Activated T-cell treated with anti-CD3 and anti-CD28 coated beads, Interleukin-2, amount 50 U/mL, for 48 hours (primary cell): ENCODE data around the gene POT1.

Source experiments
- DNase-seq, 2 experiments: peaks; one replicate each; pipeline ENCODE4 v3.0.0-alpha.2; 2020

Gene POT1

DNA sequence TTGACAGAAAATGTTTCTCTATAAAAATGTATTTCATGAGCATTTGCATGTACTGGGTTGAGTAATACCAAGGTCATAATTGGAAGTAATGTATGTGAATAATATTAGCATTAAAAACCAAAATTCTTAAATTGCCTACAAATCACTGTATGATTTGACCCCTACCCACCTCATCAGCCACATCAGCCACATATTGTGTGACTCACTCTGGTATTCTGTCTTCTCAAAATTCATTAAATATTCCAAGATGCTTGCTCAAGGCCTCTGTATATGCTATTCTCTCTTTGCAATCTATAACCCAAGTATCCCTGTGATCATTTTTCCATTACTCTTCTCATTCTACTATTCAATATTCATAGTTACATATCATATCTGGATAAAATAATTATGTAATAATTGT, 21.4 kb downstream of the POT1 start:
- DNase-seq, result no peak

DNA sequence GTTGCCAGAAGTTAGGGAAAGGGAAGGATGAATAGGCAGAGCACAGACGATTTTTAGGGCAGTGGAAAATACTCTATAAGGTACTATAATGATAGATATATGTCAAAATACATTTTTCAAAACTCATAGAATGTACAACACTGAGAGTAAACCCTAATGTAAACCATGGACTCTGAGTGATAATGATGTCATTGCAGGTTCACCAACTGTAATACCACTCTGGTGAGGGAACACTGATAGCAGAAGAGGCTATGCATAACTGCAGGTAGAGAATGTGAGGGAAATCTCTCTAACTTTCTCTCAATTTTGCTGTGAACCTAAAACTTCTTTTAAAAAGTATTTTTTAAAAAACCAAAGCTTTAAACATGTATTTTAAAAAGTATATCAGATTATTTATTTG, 22.1 kb downstream of the POT1 start:
- no peak for DNase-seq

DNA sequence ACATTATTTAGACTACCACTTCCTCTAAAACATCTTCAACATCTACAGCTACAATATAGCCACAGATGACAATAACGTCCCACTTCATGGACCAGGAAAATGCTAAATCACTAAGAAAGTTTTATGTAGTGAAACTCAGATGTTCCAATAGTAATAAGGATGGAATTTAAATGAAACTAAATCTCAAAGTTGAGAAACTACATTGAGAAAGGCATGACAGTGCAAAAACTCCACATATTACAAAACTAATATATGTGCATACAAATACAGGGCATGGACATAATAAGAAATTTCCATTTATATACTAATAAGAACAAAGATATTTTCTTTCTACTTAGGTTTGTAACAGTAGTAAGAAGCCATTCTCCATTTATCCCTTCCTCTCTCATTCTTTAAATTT, 31.1 kb downstream of the POT1 start:
- DNase-seq, result no peak

GRCh38 chr7:124896001-124896400, 33.6 kb downstream of the POT1 start:
- DNase-seq, result no peak

- DNase-seq, result no peak
These were observed 36.3 kb downstream of the POT1 start for GRCh38 chr7:124893140-124893827.

DNA sequence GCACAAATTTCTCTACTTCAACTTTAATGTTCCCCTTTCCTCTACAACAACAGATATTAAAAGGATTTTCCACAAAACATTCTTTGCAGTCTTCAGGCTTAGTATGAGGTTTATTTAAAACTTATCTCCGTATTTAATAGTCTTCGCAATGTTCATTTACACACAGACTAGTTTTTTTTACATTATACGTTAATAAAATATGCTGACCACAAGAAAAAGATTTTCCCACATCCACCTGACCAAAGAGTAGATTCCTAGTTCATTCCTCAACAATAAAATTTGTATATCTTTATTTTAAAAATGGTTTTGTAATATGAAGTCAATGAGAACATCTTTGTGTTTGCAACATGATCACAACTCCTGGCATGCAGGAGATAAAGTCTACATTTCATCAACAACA, 42.4 kb downstream of the POT1 start:
- no peak for DNase-seq

DNA sequence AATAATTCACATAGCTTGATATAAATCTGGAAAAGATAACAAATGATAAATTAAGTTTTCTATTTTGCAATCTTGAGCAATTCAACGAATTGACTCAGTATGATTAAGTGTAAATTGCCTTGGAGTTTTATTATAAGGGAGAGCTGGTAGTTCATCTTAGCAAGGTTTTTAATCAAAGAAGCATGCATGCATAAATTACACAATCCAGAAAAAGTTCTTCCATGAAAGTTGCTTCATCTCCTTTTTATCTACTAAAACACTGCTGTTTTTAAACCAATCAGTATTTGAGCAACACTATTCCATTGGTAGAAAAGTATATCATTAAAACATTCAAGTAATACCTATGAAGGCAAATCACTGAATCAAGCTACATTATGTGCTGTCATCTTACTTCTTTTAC, 47.6 kb downstream of the POT1 start:
- no peak for DNase-seq

DNA sequence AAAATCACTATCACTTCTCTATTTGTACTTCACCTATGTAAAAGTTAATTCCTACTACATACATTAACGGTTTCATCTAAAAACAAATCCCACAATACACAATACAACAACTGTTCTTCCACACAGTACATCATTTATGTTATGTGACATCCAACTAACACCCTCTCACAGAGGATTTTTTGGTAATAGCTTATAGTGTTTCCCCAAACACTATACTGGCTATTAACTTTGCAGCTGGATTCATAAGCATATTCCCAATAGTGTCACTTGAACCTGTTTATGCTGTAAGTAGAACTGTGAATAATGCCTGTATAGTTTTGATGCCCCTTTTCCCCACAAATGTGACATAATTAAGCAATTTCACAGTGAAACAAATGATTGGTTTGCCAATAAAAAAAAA, 49.9 kb downstream of the POT1 start:
- DNase-seq, result no peak

- DNase-seq, result no peak
These were observed 50.5 kb downstream of the POT1 start for GRCh38 chr7:124879103-124879502.

DNA sequence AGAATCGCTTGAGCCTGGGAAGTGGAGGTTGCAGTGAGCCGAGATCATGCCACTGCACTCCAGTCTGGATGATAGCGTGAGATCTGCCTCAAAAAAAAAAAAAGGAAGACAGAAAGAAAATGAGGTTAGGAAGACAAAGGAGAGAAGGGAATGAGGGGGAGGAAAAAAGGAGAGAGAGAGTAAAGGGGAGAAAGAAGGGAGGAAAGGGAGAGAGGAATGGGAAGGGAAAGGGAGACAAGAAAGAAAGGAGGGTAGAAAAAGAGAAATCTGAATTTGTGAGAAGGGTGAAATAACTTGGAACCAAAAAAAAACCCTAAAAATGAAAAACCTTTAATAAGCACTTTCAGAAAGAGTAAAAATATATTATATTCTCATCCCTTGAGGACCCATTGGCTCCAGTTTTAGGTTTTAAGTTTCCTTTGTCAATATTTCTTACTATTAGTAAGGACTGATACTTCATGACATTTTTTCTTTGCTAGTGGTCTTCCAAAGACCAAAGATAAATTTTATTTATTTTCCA, 54.9 kb downstream of the POT1 start:
- DNase-seq, result no peak

GRCh38 chr7:124857672-124858235, 71.9 kb downstream of the POT1 start:
- no peak for DNase-seq

DNA sequence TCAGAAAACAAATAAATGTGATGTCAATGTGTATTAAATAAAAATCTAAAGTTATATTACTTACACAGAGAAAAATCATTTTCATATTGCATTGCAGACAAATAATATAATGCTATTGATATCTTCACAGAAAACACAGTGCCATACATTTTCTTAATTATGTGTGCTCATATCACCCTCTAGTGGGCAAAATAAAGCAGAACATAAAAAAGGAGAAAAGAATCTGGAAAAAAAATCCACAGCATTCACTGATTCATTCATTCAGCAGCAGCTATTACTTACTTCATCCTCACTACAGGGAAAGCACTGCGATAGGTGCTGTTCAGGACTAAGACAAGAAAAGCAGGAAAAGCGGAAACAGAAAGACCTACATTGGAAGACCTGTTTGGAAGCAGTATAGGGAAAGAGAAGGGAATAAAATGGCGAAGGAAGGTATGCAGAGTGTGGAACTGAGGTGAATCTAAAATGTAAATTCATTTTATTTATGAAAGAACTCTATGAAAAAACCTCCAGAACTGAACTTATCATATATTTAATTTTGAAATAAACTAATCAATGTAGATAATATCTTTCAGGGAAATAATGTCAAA, 73.2 kb downstream of the POT1 start:
- DNase-seq, result no peak

DNA sequence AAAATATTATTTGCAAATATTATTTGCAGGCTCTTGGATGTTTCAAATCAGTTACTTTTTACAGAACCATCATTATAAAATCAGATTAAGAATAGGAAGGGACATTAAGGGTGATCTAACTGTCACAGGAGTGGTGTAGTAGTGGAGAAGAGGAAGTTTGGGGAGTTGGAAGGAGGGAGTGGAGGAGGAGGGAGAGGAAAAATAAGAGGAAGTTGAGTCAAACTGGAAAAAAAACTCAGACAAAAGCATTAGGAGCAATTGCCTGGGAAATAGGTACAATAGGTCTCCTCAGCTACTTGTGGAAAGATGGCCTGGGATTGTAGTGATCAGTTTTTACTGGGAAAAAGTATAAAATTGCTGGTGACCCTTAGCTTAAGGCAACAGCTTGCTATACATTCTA, 86.3 kb downstream of the POT1 start:
- no peak for DNase-seq

DNA sequence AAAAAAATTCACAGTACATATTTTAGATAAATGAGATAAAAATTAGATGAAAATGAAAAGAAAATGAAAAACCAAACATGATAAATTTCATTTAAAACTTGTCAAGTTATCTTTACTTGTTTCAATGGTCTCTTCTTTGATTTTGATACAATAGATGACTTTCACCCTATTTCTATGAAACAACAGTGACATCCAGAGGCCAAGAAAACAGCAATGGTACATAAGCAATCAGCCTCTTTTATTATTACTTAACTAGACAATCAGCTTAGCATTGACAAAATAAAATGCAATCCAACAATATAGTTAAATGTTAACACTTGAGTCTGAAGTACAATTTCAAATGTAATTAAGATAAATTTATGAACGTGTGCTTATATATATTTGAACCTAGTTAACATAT, 89.2 kb downstream of the POT1 start:
- DNase-seq, result no peak

DNA sequence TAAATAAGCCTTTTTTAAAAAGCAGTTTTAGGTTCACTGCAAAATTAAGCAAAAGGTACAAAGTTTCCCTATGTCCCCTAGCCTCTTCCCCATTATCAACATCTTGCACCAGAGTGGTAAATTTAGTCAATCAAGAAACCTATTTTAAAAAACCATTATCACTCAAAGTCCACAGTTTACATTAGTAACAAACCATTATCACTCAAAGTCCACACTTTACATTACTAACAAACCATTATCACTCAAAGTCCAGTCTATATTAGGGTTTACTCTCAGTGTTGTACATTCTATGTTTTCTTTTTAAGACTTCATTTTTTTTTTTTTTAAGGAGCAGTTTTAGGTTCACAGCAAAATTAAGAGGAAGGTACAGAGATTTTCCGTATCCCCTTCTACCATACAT, 89.9 kb downstream of the POT1 start:
- DNase-seq, result no peak

- DNase-seq, result no peak
These were observed 93.5 kb downstream of the POT1 start for GRCh38 chr7:124836173-124836572.

DNA sequence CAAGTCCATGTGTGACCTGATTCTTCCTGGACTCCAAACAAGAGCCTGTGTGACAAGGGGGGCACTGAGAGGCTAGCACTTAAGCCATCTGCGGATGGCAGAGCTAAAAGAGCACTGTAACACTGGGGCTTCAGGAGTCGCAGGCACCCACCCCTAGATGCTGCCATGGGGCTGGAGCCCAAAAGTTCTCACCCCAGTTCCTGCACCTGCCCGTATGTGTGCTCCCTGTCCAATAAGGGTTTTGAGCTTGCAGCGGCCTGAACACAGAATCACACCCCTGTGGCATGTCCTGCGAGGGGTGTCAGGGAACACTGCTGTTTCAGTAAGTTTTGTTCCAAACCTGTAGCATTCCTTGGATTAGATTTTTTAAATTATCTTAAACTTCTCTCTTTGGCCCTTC, 110.8 kb downstream of the POT1 start:
- DNase-seq, result no peak

DNA sequence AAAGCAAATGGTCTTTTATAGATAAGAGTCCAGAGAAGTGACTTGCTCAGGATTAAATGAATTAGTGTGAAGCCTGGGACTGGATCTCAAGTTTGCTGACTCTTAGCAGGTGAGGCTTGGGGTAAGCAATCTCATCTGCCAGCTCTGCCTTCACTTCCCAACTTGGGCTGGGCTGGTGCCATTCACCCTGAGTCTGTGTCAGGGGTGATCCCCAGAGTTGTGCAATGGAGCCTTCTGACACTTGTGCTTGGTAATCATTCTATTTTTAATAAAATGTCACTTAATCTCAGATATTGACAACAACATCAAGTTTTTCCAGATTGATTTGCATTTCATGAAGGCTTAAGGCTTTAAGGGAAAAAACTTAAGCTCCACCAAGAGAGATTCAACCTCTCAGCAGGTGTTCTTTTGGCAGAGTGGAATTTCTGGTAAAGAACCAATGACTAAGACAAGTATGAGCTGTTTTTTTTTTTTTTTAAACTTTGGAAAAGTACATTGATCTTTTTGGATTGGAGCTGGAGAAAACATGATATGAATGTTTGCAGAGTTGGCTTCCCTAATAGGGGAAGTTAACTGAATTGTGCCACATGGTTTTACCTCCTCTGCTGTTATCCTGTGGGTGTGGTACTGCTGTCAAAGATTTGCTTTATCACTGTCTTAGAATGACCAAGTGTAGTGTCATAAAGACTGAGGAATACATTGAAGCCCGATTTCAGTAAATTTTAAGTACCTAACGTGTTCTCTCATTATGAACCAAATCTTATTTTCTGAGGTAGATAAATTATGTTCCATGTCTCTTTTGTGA, 115.4 kb downstream of the POT1 start:
- DNase-seq, result no peak

DNA sequence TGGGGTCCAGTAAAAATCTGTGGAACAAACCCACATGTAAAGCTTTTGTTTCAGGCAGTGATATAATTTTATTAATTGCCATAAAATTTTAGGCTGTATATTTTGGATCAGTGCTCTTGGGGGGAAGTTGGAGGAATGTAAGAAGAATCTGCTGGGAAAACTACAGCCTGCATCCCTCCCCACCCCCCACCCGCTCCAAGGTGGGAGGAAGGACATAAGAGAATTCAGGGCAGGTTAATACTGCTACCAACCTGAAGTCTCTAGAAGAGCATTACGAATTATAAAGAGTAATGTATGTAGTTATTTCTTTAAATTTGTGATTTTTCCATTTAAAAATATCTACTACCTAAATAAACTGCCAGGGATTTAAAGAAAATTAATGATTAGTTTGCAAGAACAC, 116.9 kb downstream of the POT1 start:
- no peak for DNase-seq

DNA sequence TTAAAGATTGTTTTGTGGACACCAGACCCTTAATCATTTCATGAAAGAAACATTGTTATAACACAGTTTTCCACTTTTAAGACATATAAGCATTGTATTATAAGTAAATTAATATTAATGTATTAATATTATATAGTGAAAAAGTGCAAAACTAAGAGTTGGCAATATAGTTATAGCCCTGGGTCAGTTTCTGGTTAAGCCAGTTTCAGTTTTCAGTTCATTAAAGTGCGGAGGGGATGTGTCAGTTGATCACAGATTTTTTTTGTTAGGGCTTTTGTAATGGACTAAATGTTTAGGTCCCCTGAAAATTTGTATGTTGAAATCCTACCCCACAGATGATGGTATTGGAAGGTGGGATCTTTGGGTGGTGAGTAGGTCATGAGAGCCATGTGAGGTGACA, 118.3 kb downstream of the POT1 start:
- no peak for DNase-seq

DNA sequence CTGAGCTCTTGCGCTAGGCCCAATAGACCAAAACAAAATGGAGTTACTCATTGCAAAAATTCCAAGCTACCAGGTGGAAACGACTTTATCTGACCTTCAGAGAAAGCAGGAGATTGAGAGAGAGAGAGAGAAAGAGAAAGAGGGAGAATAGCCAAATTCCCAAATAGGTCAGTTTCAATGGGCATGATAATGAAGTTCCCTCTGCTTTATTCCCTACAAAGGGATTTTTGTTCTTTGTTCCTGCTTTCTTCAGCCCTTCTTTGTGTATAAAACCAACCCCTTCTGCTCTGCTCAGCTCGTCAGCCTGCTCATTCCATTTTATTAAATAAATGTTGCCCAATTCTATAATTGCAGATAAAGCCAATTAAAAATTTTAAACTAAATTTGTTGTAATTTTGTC, 119.0 kb downstream of the POT1 start:
- no peak for DNase-seq

GRCh38 chr7:124808206-124808605, 121.4 kb downstream of the POT1 start:
- DNase-seq, result no peak

DNA sequence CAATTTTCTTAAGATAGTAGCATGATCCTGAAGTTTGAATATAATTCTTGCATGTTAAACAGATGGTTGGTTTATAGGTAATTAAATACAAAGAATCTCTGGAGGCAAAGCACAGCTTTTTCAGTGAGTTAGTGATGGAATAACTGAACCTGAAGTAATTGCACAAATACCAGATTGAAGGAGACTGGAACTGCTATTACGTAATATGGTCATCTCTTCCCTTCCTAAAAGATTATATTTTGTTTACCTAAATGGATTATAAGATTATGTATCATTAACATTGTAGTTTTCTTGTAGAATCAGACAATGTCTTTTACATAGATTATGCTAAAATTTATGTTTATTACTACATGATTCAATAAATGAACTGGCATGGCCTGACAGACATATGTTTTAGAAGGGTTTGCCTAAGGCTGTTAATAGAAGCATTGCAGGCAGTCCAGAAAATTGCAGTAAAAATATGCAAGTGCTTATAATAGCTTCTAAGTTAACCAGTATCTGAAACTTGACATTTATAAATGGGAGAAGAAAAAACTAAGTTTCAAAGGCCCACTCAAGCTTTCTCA, 128.2 kb downstream of the POT1 start:
- no peak for DNase-seq
